ENCODE results near the gene PTN. TPM values are rescaled to one million over a fixed set of nuclear protein-coding genes. Genes with fewer than 3 reads are reported as not detected.

The PTN gene, protein sequence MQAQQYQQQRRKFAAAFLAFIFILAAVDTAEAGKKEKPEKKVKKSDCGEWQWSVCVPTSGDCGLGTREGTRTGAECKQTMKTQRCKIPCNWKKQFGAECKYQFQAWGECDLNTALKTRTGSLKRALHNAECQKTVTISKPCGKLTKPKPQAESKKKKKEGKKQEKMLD
- total RNA-seq (ENCODE audit: low replicate concordance) = 162 and 207 TPM in 2 replicates

DNA sequence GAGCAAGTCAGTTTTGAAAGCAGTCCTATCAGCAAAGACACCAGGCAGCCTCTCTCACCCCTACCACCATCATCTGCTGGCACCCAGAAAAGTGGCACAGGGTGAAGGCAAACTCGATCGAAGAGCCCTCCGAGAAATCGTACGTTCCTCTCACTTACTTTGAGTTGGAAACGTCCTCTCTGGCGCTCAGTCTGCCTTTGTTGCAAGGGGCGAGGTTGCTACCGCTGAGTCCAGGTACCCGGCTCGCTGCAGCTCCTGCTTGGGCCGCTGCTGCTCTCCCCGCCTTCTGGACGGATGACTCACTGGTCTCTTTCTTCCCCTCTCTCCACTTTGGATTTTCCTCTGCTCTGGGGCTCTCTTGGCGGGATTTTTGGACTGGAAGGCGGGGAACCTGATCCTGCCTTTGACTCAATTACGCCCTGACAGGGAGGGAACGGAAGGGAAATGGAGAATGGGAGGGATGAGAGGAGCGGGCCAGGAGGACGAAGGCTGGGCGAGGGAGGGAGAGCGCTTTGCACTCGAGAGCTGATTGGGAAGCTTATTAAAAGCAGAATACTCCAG lies at the start of gene PTN:
PTN (minus strand) TSS at position 453 of the 561 bp plus-strand sequence. CDS start 88,760 bp downstream, outside the sequence.
- no peak within 1 kb of the TSS for H3K9ac ChIP-seq

DNA sequence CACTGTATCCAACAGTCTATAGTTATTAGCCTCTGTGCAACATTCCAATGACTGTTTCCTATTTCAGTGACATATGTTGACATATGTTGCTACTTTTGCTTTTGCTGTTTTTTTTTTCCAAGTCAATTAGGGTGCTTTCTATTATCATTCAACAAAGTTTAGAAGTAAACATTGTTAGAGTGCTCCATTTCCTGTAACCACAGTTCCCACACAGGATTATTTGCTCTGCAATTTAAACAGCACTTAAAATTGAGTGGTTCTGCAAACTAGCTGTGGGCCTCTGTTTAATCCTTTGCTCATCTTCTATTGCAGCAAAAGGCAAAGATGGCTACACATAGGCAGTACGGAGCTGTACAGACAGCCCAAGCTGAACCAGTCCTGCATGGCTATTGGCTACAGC lies 46.5 kb upstream of the PTN start:
- H3K4me1 ChIP-seq = no peaks in the 10 kb centered on the region
- Mint-ChIP-seq H3K4me3 (no peak overlapping the region), H3K4me1 (peaks cover 19% of the 10 kb centered on the region), H3K27ac (no peak overlapping the region), H3K9me3 (peaks cover 25% of the 10 kb centered on the region), H3K27me3 (ENCODE audit: insufficient read depth, low read depth) (no peaks in the 10 kb centered on the region), H3K36me3 (peaks cover 21% of the 10 kb centered on the region)
- no peak overlapping the region for H3K4me3 ChIP-seq
- no peak overlapping the region for H3K9ac ChIP-seq
- H3K9me3 ChIP-seq (ENCODE audit: low read depth) = no peaks in the 10 kb centered on the region
- no peak overlapping the region for H3K27ac ChIP-seq
- DNase-seq (ENCODE audit: low spot score) = no peak
- no peaks in the 10 kb centered on the region for H3K79me2 ChIP-seq (ENCODE audit: low read depth)
- no peaks in the 10 kb centered on the region for H3K27me3 ChIP-seq
- no peaks in the 10 kb centered on the region for H4K20me1 ChIP-seq (ENCODE audit: low read depth)
- H3K4me2 ChIP-seq = no peak overlapping the region
- H2AFZ ChIP-seq (replicated peaks) = no peak overlapping the region
- no peaks in the 10 kb centered on the region for H3F3A ChIP-seq (ENCODE audit: low read depth)
- TF ChIP-seq EZH2 (IDR thresholded peaks at IDR 0.05) (no peak), EZH2phosphoT487 (IDR thresholded peaks at IDR 0.05) (no peak)
- TF ChIP-seq, protein P1, sequence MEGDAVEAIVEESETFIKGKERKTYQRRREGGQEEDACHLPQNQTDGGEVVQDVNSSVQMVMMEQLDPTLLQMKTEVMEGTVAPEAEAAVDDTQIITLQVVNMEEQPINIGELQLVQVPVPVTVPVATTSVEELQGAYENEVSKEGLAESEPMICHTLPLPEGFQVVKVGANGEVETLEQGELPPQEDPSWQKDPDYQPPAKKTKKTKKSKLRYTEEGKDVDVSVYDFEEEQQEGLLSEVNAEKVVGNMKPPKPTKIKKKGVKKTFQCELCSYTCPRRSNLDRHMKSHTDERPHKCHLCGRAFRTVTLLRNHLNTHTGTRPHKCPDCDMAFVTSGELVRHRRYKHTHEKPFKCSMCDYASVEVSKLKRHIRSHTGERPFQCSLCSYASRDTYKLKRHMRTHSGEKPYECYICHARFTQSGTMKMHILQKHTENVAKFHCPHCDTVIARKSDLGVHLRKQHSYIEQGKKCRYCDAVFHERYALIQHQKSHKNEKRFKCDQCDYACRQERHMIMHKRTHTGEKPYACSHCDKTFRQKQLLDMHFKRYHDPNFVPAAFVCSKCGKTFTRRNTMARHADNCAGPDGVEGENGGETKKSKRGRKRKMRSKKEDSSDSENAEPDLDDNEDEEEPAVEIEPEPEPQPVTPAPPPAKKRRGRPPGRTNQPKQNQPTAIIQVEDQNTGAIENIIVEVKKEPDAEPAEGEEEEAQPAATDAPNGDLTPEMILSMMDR (IDR thresholded peaks at IDR 0.05) = no peak
- H3K36me3 ChIP-seq = no peaks in the 10 kb centered on the region

More for the DNA sequence above, at the start of gene PTN:
- H3F3A ChIP-seq (ENCODE audit: low read depth) = peaks cover 30% of the 10 kb centered on the region
- H3K9me3 ChIP-seq (ENCODE audit: low read depth) = no peaks in the 10 kb centered on the region
- TF ChIP-seq EZH2 (IDR thresholded peaks at IDR 0.05) = peak; percentile 35
- no peak for TF ChIP-seq EZH2phosphoT487 (IDR thresholded peaks at IDR 0.05)
- H3K27ac ChIP-seq = peak within 1 kb of the TSS; percentile 39
- peak within 1 kb of the TSS; percentile 97 for H2AFZ ChIP-seq (replicated peaks)
- peaks cover 27% of the 10 kb centered on the region for H3K36me3 Mint-ChIP-seq
- peak within 1 kb of the TSS; percentile 99 for H3K27ac Mint-ChIP-seq
- peak within 1 kb of the TSS; percentile 98 for H3K4me2 ChIP-seq
- H4K20me1 ChIP-seq (ENCODE audit: low read depth) = no peaks in the 10 kb centered on the region
- peaks cover 20% of the 10 kb centered on the region for H3K4me1 ChIP-seq
- H3K36me3 ChIP-seq = no peaks in the 10 kb centered on the region
- H3K27me3 ChIP-seq = peaks cover 15% of the 10 kb centered on the region
- H3K79me2 ChIP-seq (ENCODE audit: low read depth) = peaks cover 40% of the 10 kb centered on the region
- peaks cover 43% of the 10 kb centered on the region for H3K4me1 Mint-ChIP-seq
- peak within 1 kb of the TSS; percentile 99 for H3K4me3 Mint-ChIP-seq
- peak; percentile 79 for DNase-seq (ENCODE audit: low spot score)
- peaks cover 19% of the 10 kb centered on the region for H3K9me3 Mint-ChIP-seq
- H3K4me3 ChIP-seq = peak within 1 kb of the TSS; percentile 76
- no peaks in the 10 kb centered on the region for H3K27me3 Mint-ChIP-seq (ENCODE audit: insufficient read depth, low read depth)

DNA sequence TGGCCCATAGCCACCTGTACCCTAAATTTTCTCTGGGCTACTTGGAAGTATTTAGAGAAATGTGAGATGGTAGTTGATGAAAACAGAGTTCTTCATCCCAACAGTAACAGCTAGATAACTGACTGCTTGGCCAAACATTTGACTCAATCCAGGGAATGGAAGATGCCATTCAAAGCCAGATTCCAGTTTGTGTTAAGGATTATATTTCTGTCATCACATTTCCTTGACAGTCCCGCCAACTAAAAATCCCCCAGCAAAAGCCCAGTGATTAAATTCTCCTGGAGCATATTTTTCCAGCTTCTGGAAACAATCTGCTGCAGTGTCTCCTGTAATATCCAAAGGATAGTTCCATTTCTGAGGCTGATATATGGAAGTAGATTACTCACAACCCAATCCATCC lies 45.4 kb upstream of the PTN start:
- no peaks in the 10 kb centered on the region for H3K27me3 Mint-ChIP-seq (ENCODE audit: insufficient read depth, low read depth)
- no peak overlapping the region for H3K4me3 Mint-ChIP-seq
- Histone ChIP-seq H3K27ac (no peak overlapping the region), H3K4me2 (no peak overlapping the region), H3K79me2 (ENCODE audit: low read depth) (no peaks in the 10 kb centered on the region), H2AFZ (replicated peaks) (no peak overlapping the region), H4K20me1 (ENCODE audit: low read depth) (no peaks in the 10 kb centered on the region), H3K36me3 (no peaks in the 10 kb centered on the region), H3K27me3 (no peaks in the 10 kb centered on the region), H3K9ac (no peak overlapping the region), H3F3A (ENCODE audit: low read depth) (no peaks in the 10 kb centered on the region), H3K4me3 (no peak overlapping the region), H3K4me1 (no peaks in the 10 kb centered on the region), H3K9me3 (ENCODE audit: low read depth) (no peaks in the 10 kb centered on the region)
- no peak for DNase-seq (ENCODE audit: low spot score)
- no peak overlapping the region for H3K27ac Mint-ChIP-seq
- H3K36me3 Mint-ChIP-seq = peaks cover 16% of the 10 kb centered on the region
- peaks cover 20% of the 10 kb centered on the region for H3K9me3 Mint-ChIP-seq
- TF ChIP-seq, protein P1 (IDR thresholded peaks at IDR 0.05) = no peak
- TF ChIP-seq EZH2 (IDR thresholded peaks at IDR 0.05) (no peak), EZH2phosphoT487 (IDR thresholded peaks at IDR 0.05) (no peak)
- peaks cover 29% of the 10 kb centered on the region for H3K4me1 Mint-ChIP-seq

DNA sequence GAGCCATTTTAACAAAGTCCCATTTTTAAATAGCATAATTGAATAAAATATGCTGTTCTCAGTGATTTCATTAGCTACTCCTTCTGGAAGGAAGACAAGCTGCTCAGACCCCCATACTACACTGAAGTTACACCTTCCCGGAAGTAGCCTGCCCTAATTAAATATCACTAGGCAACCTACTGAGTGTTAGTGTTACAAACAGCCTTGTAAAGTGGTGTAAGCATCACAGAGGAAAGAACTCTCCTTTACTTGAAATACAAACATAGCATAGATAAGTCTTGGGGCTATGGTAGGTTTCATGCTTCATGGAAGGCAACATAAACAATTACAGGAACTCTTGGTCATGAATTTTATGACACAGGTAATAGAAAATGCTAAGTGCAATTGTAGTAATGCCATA lies 43.4 kb upstream of the PTN start:
- no peaks in the 10 kb centered on the region for H3F3A ChIP-seq (ENCODE audit: low read depth)
- H3K36me3 ChIP-seq = no peaks in the 10 kb centered on the region
- no peaks in the 10 kb centered on the region for H3K79me2 ChIP-seq (ENCODE audit: low read depth)
- no peaks in the 10 kb centered on the region for H3K4me1 ChIP-seq
- H3K4me2 ChIP-seq = no peak overlapping the region
- no peak overlapping the region for H3K27ac ChIP-seq
- H4K20me1 ChIP-seq (ENCODE audit: low read depth) = no peaks in the 10 kb centered on the region
- no peak overlapping the region for H3K4me3 ChIP-seq
- H3K9me3 Mint-ChIP-seq = peaks cover 19% of the 10 kb centered on the region
- no peak overlapping the region for H3K9ac ChIP-seq
- no peak overlapping the region for H3K4me3 Mint-ChIP-seq
- no peak for TF ChIP-seq EZH2phosphoT487 (IDR thresholded peaks at IDR 0.05)
- TF ChIP-seq, protein P1 (IDR thresholded peaks at IDR 0.05) = no peak
- TF ChIP-seq EZH2 (IDR thresholded peaks at IDR 0.05) = no peak
- H3K27me3 Mint-ChIP-seq (ENCODE audit: insufficient read depth, low read depth) = peaks cover 2% of the 10 kb centered on the region
- DNase-seq (ENCODE audit: low spot score) = no peak
- H3K27me3 ChIP-seq = no peaks in the 10 kb centered on the region
- H3K4me1 Mint-ChIP-seq = peaks cover 35% of the 10 kb centered on the region
- no peak overlapping the region for H2AFZ ChIP-seq (replicated peaks)
- no peak overlapping the region for H3K27ac Mint-ChIP-seq
- no peaks in the 10 kb centered on the region for H3K9me3 ChIP-seq (ENCODE audit: low read depth)
- H3K36me3 Mint-ChIP-seq = peaks cover 12% of the 10 kb centered on the region
